ENCODE results near the gene EPC2. TPM values are rescaled to one million over a fixed set of nuclear protein-coding genes. Genes with fewer than 3 reads are reported as not detected.
A peak's percentile ranks its signal among the peaks of the same experiment; 100 is the strongest.

The EPC2 gene
- polyA plus RNA-seq (2013, experiment 1 of 2): 16.1 TPM
- polyA plus RNA-seq (2013, experiment 2 of 2): 20.3 TPM

GRCh38 chr2:148643998-148644882 is at the start of gene EPC2:
Gene EPC2 (plus strand): TSS chr2:148644751. CDS start chr2:148645018, 267 bp downstream.
- Histone ChIP-seq H3K4me3 (ENCODE audit: extremely low read depth, insufficient read depth, low read length, poor library complexity, severe bottlenecking) (peak within 1 kb of the TSS; percentile 96), H3K27ac (ENCODE audit: low read depth, low read length, severe bottlenecking) (peak within 1 kb of the TSS; percentile 98), H3K36me3 (ENCODE audit: control insufficient read depth, insufficient read depth, low read length) (no peaks in the 10 kb centered on the region), H3K4me1 (ENCODE audit: control insufficient read depth, insufficient read depth, low read length, poor library complexity, severe bottlenecking) (peaks cover 9% of the 10 kb centered on the region), H3K9me3 (ENCODE audit: control insufficient read depth, low read length) (no peaks in the 10 kb centered on the region)
- 0 to 2% methylated on average over 42 to 72 of the region's 94 CpGs for WGBS, 2 experiments (ENCODE audit: insufficient coverage in 2 of 2)

- peaks cover 6% of the 10 kb centered on the region for H3K9me3 ChIP-seq (ENCODE audit: control insufficient read depth, low read length)
- no peaks in the 10 kb centered on the region for H3K36me3 ChIP-seq (ENCODE audit: control insufficient read depth, insufficient read depth, low read length)
- WGBS, 2 experiments (ENCODE audit: insufficient coverage in 2 of 2): 95 to 100% methylated on average over 2 to 3 of the region's 4 CpGs
- H3K4me3 ChIP-seq (ENCODE audit: extremely low read depth, insufficient read depth, low read length, poor library complexity, severe bottlenecking): no peak overlapping the region
- H3K27ac ChIP-seq (ENCODE audit: low read depth, low read length, severe bottlenecking): no peak overlapping the region
- H3K4me1 ChIP-seq (ENCODE audit: control insufficient read depth, insufficient read depth, low read length, poor library complexity, severe bottlenecking): no peaks in the 10 kb centered on the region
Observed at GRCh38 chr2:148596018-148596417, 48.5 kb upstream of the EPC2 start.

GRCh38 chr2:148599109-148599991 is 45.2 kb upstream of the EPC2 start:
- H3K4me3 ChIP-seq (ENCODE audit: extremely low read depth, insufficient read depth, low read length, poor library complexity, severe bottlenecking): no peak overlapping the region
- WGBS, 2 experiments (ENCODE audit: insufficient coverage in 2 of 2): 87 to 88% methylated on average over 3 to 4 of the region's 4 CpGs
- H3K4me1 ChIP-seq (ENCODE audit: control insufficient read depth, insufficient read depth, low read length, poor library complexity, severe bottlenecking): no peaks in the 10 kb centered on the region
- no peak overlapping the region for H3K27ac ChIP-seq (ENCODE audit: low read depth, low read length, severe bottlenecking)
- H3K9me3 ChIP-seq (ENCODE audit: control insufficient read depth, low read length): peaks cover 10% of the 10 kb centered on the region
- H3K36me3 ChIP-seq (ENCODE audit: control insufficient read depth, insufficient read depth, low read length): no peaks in the 10 kb centered on the region

GRCh38 chr2:148602885-148603561 is 41.5 kb upstream of the EPC2 start:
- WGBS, 2 experiments (ENCODE audit: insufficient coverage in 2 of 2): 89 to 96% methylated on average over 4 to 7 of the region's 10 CpGs
- peaks cover 10% of the 10 kb centered on the region for H3K9me3 ChIP-seq (ENCODE audit: control insufficient read depth, low read length)
- no peak overlapping the region for H3K4me3 ChIP-seq (ENCODE audit: extremely low read depth, insufficient read depth, low read length, poor library complexity, severe bottlenecking)
- no peak overlapping the region for H3K27ac ChIP-seq (ENCODE audit: low read depth, low read length, severe bottlenecking)
- no peaks in the 10 kb centered on the region for H3K36me3 ChIP-seq (ENCODE audit: control insufficient read depth, insufficient read depth, low read length)
- H3K4me1 ChIP-seq (ENCODE audit: control insufficient read depth, insufficient read depth, low read length, poor library complexity, severe bottlenecking): no peaks in the 10 kb centered on the region

DNA sequence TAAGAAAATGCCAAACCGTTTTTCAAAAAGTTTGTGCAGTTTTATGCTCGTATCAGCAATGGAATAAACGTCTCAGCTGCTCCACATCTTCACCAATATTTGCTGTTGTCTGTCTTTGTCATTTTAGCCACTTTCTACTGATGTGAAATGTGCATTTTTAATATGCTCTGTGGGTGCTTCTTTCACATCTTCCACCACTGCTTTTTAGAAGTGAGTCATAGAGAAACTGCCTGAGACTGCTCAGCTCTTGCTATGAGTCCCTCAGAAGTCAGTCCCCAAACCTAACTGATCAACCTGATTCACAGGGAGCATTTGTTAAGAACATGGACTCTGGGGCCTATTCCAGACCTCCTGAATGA is 41.0 kb upstream of the EPC2 start:
- H3K4me1 ChIP-seq (ENCODE audit: control insufficient read depth, insufficient read depth, low read length, poor library complexity, severe bottlenecking): no peaks in the 10 kb centered on the region
- H3K9me3 ChIP-seq (ENCODE audit: control insufficient read depth, low read length): peaks cover 10% of the 10 kb centered on the region
- H3K36me3 ChIP-seq (ENCODE audit: control insufficient read depth, insufficient read depth, low read length): no peaks in the 10 kb centered on the region
- no peak overlapping the region for H3K27ac ChIP-seq (ENCODE audit: low read depth, low read length, severe bottlenecking)
- 67 to 95% methylated on average over 1 to 3 of the region's 3 CpGs for WGBS, 2 experiments (ENCODE audit: insufficient coverage in 2 of 2)
- no peak overlapping the region for H3K4me3 ChIP-seq (ENCODE audit: extremely low read depth, insufficient read depth, low read length, poor library complexity, severe bottlenecking)

- Histone ChIP-seq H3K4me3 (ENCODE audit: extremely low read depth, insufficient read depth, low read length, poor library complexity, severe bottlenecking) (no peak overlapping the region), H3K36me3 (ENCODE audit: control insufficient read depth, insufficient read depth, low read length) (no peaks in the 10 kb centered on the region), H3K27ac (ENCODE audit: low read depth, low read length, severe bottlenecking) (no peak overlapping the region), H3K9me3 (ENCODE audit: control insufficient read depth, low read length) (peaks cover 10% of the 10 kb centered on the region), H3K4me1 (ENCODE audit: control insufficient read depth, insufficient read depth, low read length, poor library complexity, severe bottlenecking) (no peaks in the 10 kb centered on the region)
- 92 to 97% methylated on average over 7 of the region's 7 CpGs for WGBS, 2 experiments (ENCODE audit: insufficient coverage in 2 of 2)
Observed at GRCh38 chr2:148604927-148605326, 39.6 kb upstream of the EPC2 start.

DNA sequence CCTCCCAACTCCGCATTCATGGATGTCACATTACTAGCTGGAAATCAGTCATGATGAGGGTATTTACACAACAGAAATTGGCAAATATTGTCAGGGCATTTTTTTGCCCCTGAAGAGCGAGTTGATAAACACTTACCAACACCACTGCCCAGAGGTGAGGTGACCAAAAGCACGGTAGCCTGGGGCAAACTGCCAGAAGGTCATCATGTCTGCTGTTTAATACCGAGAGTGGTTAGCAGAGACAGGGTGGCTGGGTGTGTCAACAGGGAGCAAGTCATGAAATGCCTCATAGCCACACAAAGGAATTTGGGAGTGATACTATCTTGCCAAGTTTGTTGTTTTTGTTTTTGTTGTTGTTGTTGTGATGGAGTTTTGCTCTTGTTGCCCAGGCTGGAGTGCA is 37.0 kb upstream of the EPC2 start:
- 100% methylated on average over 1 to 2 of the region's 4 CpGs for WGBS, 2 experiments (ENCODE audit: insufficient coverage in 2 of 2)
- H3K27ac ChIP-seq (ENCODE audit: low read depth, low read length, severe bottlenecking): no peak overlapping the region
- H3K4me1 ChIP-seq (ENCODE audit: control insufficient read depth, insufficient read depth, low read length, poor library complexity, severe bottlenecking): no peaks in the 10 kb centered on the region
- H3K36me3 ChIP-seq (ENCODE audit: control insufficient read depth, insufficient read depth, low read length): no peaks in the 10 kb centered on the region
- peaks cover 4% of the 10 kb centered on the region for H3K9me3 ChIP-seq (ENCODE audit: control insufficient read depth, low read length)
- no peak overlapping the region for H3K4me3 ChIP-seq (ENCODE audit: extremely low read depth, insufficient read depth, low read length, poor library complexity, severe bottlenecking)

GRCh38 chr2:148613231-148614013 is 31.1 kb upstream of the EPC2 start:
- 90 to 95% methylated on average over 6 to 7 of the region's 7 CpGs for WGBS, 2 experiments (ENCODE audit: insufficient coverage in 2 of 2)
- H3K27ac ChIP-seq (ENCODE audit: low read depth, low read length, severe bottlenecking): no peak overlapping the region
- H3K36me3 ChIP-seq (ENCODE audit: control insufficient read depth, insufficient read depth, low read length): no peaks in the 10 kb centered on the region
- H3K4me3 ChIP-seq (ENCODE audit: extremely low read depth, insufficient read depth, low read length, poor library complexity, severe bottlenecking): no peak overlapping the region
- peaks cover 32% of the 10 kb centered on the region for H3K4me1 ChIP-seq (ENCODE audit: control insufficient read depth, insufficient read depth, low read length, poor library complexity, severe bottlenecking)
- no peaks in the 10 kb centered on the region for H3K9me3 ChIP-seq (ENCODE audit: control insufficient read depth, low read length)

DNA sequence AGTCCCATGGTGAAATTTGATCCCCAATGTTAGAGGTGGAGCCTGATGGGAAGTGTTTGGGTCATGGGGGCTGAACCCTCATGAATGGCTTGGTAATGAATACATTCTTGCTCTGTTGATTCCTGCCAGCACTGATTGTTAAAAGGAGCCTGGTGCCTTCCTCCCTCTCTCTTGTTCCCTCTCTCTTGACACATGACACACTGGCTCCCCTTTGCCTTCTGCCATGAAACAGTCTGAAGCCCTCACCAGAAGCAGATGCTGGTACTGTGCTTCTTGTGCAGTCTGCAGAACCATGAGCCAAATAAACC is 30.6 kb upstream of the EPC2 start:
- peak overlapping the region; percentile 87 for H3K27ac ChIP-seq (ENCODE audit: low read depth, low read length, severe bottlenecking)
- no peak overlapping the region for H3K4me3 ChIP-seq (ENCODE audit: extremely low read depth, insufficient read depth, low read length, poor library complexity, severe bottlenecking)

More for the DNA sequence above, 30.6 kb upstream of the EPC2 start:
- Histone ChIP-seq H3K9me3 (ENCODE audit: control insufficient read depth, low read length) (no peaks in the 10 kb centered on the region), H3K36me3 (ENCODE audit: control insufficient read depth, insufficient read depth, low read length) (no peaks in the 10 kb centered on the region), H3K4me1 (ENCODE audit: control insufficient read depth, insufficient read depth, low read length, poor library complexity, severe bottlenecking) (peaks cover 32% of the 10 kb centered on the region)

All from mesodermal cell (in vitro differentiated cells).